Measurements from ENCODE around the gene C17orf113. TPM values are rescaled to one million over a fixed set of nuclear protein-coding genes. Genes with fewer than 3 reads are reported as not detected.

The C17orf113 gene
- total RNA-seq, 4 donors from 2014 or later, result 0.27 to 1.4 (median 0.58) TPM

- H3K4me1 ChIP-seq, result peaks cover 0 to 13% (median 9%) of the 10 kb centered on the region in 3 donors
- no peaks in the 10 kb centered on the region for H3K36me3 ChIP-seq
- H3K27me3 ChIP-seq, result peaks cover 76% of the 10 kb centered on the region
- H3K27ac ChIP-seq, result no peak overlapping the region
- TF ChIP-seq CTCF (IDR thresholded peaks at IDR 0.05) (no peak), POLR2A (IDR thresholded peaks at IDR 0.05) (no peak), POLR2AphosphoS5 (IDR thresholded peaks at IDR 0.05) (no peak), EP300 (IDR thresholded peaks at IDR 0.05) (no peak)
- WGBS, 2 donors (ENCODE audit: low coverage in 1 of 2), result 8% methylated on average over 2 of the region's 3 CpGs; no CpG with 5 or more reads in 1 of the 2 donors
- peak overlapping the region in 1 of 2 donors; percentile 43 for H3K4me3 ChIP-seq
- no peak for ATAC-seq
- H3K9me3 ChIP-seq, result no peaks in the 10 kb centered on the region
Measured at GRCh38 chr17:42071810-42072209, 21.4 kb upstream of the C17orf113 start.

- Histone ChIP-seq H3K4me1 (peaks cover 0 to 13% (median 9%) of the 10 kb centered on the region in 3 donors), H3K4me3 (no peak overlapping the region), H3K27me3 (peaks cover 65% of the 10 kb centered on the region), H3K9me3 (no peaks in the 10 kb centered on the region), H3K36me3 (no peaks in the 10 kb centered on the region), H3K27ac (no peak overlapping the region)
- no peak for ATAC-seq
- 60 to 83% methylated on average over 1 of the region's 3 CpGs for WGBS, 2 donors (ENCODE audit: low coverage in 1 of 2)
- TF ChIP-seq POLR2A (IDR thresholded peaks at IDR 0.05) (no peak), CTCF (IDR thresholded peaks at IDR 0.05) (no peak), EP300 (IDR thresholded peaks at IDR 0.05) (no peak)
Measured at GRCh38 chr17:42068979-42069378, 18.6 kb upstream of the C17orf113 start.

- TF ChIP-seq POLR2AphosphoS5 (IDR thresholded peaks at IDR 0.05), result no peak
- TF ChIP-seq CTCF (IDR thresholded peaks at IDR 0.05), result peak in 3 of 4 experiments; percentile 67 to 91 (median 84)
- TF ChIP-seq EP300 (IDR thresholded peaks at IDR 0.05), result no peak
- H3K4me3 ChIP-seq, result no peak overlapping the region
- no peak overlapping the region for H3K27ac ChIP-seq
- H3K4me1 ChIP-seq, result peaks cover 0 to 10% (median 7%) of the 10 kb centered on the region in 3 donors
- ATAC-seq, result peak; percentile 54
- WGBS, 2 donors (ENCODE audit: low coverage in 1 of 2), result 28 to 56% methylated on average over 8 of the region's 12 CpGs
- H3K9me3 ChIP-seq, result no peaks in the 10 kb centered on the region
- H3K36me3 ChIP-seq, result no peaks in the 10 kb centered on the region
- peaks cover 55% of the 10 kb centered on the region for H3K27me3 ChIP-seq
Measured at GRCh38 chr17:42067371-42068091, 17.1 kb upstream of the C17orf113 start.

GRCh38 chr17:42065201-42065600 lies 14.8 kb upstream of the C17orf113 start:
- TF ChIP-seq CTCF (IDR thresholded peaks at IDR 0.05) (no peak), POLR2A (IDR thresholded peaks at IDR 0.05) (no peak), EP300 (IDR thresholded peaks at IDR 0.05) (no peak), POLR2AphosphoS5 (IDR thresholded peaks at IDR 0.05) (no peak)
- 58 to 69% methylated on average over 2 of the region's 2 CpGs for WGBS, 2 donors (ENCODE audit: low coverage in 1 of 2)

GRCh38 chr17:42062681-42063080 lies 12.3 kb upstream of the C17orf113 start:
- TF ChIP-seq CTCF (IDR thresholded peaks at IDR 0.05) (no peak), EP300 (IDR thresholded peaks at IDR 0.05) (no peak), POLR2A (IDR thresholded peaks at IDR 0.05) (no peak), POLR2AphosphoS5 (IDR thresholded peaks at IDR 0.05) (no peak)
- H3K27ac ChIP-seq, result no peak overlapping the region
- H3K4me3 ChIP-seq, result no peak overlapping the region
- H3K36me3 ChIP-seq, result no peaks in the 10 kb centered on the region
- H3K4me1 ChIP-seq, result no peaks in the 10 kb centered on the region
- peaks cover 33% of the 10 kb centered on the region for H3K27me3 ChIP-seq
- H3K9me3 ChIP-seq, result no peaks in the 10 kb centered on the region
- no peak for ATAC-seq
- 76% methylated on average over 5 of the region's 14 CpGs; no CpG with 5 or more reads in 1 of the 2 donors for WGBS, 2 donors (ENCODE audit: low coverage in 1 of 2)

More at GRCh38 chr17:42065201-42065600, 14.8 kb upstream of the C17orf113 start:
- H3K27me3 ChIP-seq, result peaks cover 36% of the 10 kb centered on the region
- H3K36me3 ChIP-seq, result no peaks in the 10 kb centered on the region
- H3K27ac ChIP-seq, result no peak overlapping the region
- no peak for ATAC-seq
- H3K9me3 ChIP-seq, result no peaks in the 10 kb centered on the region
- H3K4me1 ChIP-seq, result no peaks in the 10 kb centered on the region
- no peak overlapping the region for H3K4me3 ChIP-seq
